HG03521 (cell line): ENCODE results near the gene STIL.
"Not testable (repeated sequence)": the region's sequence is repeated elsewhere in the genome, so short reads cannot be mapped to it uniquely, and the experiment has no call there.

Experiments
- ATAC-seq: cut with Tn5 transposase; IDR thresholded peaks from one replicate; pipeline ENCODE4 v1.9.1; 2021; ENCODE audit warnings: mild to moderate bottlenecking, moderate library complexity; ENCODE audit not compliant: unreplicated experiment

The STIL gene

DNA sequence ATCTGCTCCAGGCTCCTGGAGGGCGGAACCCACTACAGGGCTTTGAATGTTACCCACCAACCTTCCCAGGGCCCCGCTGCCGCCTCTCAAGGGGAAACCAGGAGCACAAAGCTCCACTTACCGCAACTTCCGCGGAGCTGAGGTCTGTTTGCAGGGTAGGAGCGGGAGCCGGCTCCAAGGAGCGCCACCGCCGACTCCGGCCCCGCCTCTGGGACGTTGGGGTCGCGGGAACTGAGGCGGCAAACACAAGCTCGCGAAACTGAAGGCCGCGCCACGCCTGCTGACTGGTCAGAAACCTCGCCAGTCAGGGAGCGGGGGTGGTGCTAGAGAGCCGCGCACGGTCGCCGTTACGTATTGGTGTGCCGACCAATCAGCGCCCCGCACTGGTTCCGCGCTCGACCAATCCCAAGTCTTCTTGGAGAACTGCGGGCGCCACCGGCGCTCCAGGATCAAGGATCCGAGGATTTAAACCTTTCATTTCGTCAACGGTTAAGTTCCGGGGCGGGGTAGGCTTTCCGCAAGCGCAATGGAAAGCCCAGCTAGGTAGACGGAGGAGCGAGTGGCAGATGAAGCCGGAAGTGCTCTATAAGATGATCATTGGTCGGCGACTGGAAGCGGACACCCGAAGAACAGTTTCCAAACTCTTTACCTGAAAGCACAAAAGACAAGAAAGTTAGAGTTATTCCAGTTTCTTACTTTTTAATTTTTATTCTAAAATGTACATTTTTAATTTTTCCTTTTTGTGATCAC is at the start of gene STIL:
Gene STIL, minus strand, starts transcription at position 233 of the 750 bp plus-strand sequence. CDS start 3,828 bp downstream, outside the sequence.
- peak; percentile 97 for ATAC-seq

DNA sequence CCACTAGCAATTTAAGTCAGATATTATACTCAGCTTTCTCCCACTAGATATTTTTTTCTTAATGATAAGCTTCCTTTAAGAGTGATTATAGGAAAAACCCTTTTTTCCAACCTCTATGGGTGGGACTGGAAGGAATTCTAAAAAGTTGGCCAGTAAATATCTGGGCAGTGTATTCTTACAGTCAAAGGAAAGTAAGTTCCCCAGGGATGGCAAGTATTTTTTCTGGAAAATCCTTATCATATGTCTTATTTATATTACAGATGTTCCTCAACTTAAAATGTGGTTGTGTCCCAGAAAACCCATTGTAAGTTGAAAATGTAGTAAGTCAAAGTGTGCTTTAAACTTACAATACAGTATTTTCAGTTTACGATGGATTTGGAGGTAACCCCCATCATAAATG is 48.9 kb upstream of the STIL start:
- ATAC-seq = no peak

DNA sequence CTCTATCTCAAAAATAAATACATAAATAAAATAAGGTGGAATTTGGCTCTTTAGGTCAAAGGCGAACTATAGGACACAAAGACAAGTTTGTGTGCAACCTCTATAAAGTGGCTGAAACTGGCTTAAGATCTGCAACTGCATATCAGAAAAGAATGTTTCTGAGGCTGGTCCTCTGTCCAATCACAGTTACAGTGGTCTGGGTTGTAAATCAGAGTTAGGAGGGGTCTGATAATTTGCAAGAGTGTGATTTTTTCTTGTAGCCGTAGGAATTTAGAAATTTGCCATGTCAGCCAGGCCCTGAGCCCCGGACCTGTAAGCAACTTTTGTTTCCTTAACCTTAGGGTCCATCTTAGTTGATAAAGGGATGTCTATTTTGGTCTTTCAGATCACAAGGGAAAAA is 47.4 kb upstream of the STIL start:
- no peak for ATAC-seq

DNA sequence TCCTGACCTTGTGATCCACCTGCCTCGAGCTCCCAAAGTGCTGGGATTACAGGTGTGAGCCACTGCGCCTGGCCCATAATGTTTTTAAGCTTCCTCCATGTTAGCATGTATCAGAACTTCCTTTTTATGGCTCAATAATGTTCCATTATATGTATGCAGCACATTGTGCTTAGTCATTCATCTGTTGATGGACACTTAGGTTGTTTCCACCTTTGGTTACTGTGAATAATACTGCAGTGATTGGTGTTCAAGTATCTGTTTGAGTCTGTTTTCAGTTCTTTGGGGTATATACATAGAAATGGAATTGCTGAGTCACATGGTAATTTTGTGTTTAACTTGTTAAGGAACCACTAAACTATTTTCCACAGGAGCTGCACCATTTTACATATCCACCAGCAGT is 37.4 kb upstream of the STIL start:
- ATAC-seq = peak; percentile 77

DNA sequence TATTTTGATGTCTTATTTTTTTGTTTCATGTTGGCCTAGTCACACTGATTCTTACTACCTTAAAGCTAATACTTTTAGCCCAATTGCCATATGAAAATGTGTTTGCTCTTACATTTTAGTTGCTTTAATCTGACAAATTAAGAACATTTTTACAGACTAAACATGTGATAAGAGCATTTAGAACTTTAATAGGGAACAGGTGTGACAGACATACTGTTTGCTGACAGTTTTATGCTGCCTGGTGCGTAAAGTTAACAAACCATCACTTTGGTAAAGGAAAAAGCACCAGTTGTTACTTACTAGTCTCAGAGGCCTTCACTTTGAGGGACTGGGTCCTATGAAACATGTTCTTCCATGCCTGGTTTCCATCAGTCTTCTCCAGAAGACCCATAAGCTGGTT is 34.3 kb upstream of the STIL start:
- no peak for ATAC-seq

DNA sequence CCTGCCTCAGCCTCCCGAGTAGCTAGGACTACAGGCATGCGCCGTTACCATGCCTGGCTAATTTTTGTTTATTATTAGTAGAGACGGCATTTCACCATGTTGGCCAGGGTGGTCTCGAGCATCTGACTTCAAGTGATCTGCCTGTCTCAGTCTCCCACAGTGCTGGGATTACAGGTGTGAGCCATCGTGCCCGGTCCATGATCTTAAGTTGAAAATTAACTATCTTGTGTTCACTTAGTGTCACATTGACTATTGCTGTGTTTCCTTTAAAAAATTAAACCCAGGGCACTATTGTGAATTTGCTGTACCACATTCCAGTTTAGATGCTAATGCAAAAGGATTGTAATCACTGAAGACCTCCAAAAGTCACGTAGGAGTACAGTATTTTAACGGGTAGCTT is 33.8 kb upstream of the STIL start:
- no peak for ATAC-seq

DNA sequence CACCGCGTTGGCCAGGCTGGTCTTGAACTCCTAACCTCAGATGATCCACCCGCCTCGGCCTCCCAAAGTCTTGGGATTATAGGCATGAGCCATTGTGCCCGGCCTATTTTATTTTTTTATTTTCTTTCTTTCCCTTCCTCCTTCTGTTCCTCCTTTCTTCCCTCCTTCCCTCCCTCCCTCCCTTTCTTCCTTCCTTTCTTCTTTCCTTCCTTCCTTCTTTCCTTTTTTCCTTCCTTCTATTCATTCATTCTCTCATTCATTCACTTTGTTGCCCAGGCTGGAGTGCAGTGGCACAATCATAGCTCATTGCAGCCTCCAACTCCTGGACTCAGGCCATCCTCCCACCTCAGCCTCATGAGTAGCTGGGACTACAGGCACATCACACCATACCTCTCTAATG is 33.0 kb upstream of the STIL start:
- ATAC-seq = not testable (repeated sequence)

DNA sequence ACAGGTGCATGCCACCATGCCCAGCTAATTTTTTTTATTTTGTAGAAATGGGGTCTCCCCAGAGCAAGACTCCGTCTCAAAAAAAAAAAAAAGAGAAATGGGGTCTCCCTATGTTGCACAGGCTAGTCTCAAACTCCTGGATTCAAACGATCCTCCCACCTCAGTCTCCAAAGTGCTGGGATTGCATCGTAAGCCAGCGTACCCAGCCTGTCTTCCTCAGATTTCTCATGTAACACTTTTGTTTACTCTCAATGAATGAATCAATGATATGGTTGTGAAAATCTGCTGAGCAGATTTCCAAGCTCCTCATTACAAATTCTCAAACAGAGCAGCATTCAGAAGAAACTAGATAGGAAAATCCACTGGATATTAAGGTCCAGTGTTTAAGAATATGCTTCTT is 26.3 kb upstream of the STIL start:
- no peak for ATAC-seq

DNA sequence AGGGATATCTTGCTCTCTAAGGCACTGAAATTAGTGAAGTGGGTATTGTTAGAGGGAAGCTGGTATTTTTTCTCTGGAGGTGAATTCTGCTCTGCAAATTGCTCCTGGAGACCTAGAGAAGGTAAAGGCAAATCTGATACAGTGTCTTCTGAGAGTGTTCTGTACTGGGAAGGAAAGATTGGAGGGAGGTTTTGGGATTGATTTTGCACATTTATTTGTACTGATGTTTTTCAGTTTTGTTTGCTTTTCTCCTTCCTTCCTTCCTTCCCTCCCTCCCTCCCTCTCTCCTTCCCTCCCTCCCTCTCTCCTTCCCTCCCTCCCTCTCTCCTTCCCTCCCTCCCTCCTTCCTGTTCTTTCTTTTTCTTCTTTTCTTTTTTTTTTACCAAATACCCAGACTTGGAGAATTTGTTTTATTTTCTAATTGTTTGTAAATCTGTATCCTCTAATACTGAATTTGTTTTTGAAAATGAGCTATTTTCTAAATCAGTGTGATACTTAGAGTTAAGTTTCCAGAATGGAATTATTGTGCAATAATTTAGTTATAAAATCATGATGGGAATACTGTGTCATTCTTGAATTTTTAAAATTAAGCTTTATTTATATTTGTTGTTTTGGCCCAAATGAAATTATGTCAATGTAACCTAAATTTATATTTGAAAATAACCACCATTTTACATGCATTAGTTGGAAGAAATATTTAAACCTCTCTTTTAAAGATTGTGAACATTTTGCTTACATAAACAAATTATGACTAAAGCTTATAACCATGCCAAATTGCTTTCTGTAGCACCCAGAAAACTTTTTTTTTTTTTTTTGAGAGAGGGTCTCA is 24.5 kb upstream of the STIL start:
- ATAC-seq = no peak

DNA sequence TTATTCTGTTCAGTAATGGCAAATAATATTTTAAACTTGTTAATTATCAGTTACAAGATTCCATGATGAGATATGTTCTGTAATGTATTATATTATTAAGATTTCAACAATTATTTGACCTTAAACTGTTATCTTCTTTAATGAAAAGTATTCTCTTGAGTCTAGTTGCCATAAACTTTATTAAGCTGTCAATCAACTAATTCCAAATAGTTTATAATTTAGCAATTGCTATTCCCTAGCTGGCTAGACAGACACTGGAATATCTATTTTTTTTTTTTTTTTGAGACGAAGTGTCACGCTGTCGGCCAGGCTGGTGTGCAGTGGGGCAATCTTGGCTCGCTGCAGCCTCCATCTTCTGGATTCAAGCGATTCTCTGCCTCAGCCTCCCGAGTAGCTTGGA is 23.4 kb upstream of the STIL start:
- ATAC-seq = no peak

DNA sequence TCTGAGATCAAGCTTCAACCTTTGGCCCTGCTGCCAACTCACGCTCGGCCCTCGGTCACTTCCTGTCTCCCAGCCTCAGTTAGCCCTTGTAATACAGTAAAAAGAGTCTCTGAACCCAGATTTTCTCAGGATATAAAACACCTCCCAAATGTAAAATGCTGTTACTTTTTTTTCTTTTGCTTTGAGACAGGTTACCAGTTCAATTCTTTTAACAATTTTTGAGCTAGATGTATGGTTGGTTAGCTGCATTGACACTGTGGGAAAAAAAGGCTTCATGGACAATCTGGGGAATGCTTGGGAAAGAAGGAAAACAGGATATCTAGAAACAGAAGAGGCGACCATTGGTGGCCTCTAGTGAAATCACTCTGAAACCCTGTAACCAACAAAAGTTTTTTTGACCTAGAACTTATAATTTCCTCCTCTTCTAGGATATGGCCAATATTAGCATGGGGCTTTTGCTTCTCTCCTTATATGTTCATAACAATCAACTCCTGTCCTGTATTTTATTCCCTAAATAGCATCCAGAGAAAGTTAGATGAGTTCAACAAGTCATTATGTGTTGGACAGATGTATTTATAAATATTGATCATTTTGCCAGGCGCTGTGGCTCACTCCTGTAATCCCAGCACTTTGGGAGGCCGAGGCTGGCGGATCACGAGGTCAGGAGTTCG is 21.0 kb upstream of the STIL start:
- no peak for ATAC-seq

DNA sequence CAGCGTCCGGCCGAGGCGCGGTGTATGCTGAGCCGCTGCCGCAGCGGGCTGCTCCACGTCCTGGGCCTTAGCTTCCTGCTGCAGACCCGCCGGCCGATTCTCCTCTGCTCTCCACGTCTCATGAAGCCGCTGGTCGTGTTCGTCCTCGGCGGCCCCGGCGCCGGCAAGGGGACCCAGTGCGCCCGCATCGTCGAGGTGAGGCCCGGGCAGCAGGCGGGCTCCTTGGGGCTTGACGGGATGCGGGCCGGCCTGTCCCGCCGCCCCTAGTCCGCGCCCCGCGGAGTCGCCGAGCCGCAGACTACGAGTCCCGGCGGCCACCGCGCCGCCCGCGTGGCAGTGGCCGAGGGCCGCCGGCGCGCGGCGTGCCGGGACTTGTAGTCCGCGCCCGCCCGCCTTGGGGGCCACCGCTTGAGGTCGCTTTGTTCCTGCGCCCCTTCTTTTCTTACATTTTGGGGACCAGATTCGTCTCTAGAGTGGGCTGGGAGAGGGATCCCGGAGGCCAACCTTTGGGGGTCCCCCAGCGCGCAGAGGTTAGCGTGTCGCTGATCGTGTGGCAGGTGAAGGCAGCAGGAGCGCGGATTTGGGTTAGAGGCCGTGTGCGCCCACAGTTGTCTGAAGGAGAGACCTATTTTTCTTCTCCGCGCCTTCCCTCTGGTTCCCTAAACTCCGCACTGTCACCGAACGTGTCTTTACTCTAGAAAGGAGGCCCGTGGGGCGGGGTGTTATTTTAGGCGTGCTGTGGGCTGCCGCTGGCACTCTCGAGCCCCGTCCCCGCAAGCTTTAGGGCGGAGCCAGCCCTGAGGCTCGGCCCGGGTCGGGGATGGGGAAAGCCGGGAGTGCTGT is 20.2 kb upstream of the STIL start:
- ATAC-seq = peak; percentile 87

DNA sequence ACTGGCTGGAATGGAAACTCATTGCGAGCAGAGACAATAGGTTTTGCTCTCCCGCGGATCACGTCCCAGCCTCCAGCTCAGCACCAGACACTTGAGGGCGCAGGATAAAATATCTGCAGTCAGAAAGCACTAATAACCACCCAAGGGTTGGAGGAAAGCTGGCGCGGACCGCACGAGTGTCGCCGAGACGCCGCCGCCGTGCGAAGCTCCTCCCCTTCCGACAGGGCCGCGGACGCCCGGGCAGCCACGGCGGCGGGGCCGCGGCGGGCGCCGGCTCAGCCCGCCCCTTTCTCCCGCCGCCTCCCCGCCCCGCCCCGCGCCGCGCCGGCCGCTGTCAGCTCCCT is 19.6 kb upstream of the STIL start, which contains the start of gene CMPK1:
Gene CMPK1, plus strand, starts transcription at position 213 of the 344 bp plus-strand sequence. CDS start 156 bp downstream, outside the sequence.
- ATAC-seq = peak; percentile 74

DNA sequence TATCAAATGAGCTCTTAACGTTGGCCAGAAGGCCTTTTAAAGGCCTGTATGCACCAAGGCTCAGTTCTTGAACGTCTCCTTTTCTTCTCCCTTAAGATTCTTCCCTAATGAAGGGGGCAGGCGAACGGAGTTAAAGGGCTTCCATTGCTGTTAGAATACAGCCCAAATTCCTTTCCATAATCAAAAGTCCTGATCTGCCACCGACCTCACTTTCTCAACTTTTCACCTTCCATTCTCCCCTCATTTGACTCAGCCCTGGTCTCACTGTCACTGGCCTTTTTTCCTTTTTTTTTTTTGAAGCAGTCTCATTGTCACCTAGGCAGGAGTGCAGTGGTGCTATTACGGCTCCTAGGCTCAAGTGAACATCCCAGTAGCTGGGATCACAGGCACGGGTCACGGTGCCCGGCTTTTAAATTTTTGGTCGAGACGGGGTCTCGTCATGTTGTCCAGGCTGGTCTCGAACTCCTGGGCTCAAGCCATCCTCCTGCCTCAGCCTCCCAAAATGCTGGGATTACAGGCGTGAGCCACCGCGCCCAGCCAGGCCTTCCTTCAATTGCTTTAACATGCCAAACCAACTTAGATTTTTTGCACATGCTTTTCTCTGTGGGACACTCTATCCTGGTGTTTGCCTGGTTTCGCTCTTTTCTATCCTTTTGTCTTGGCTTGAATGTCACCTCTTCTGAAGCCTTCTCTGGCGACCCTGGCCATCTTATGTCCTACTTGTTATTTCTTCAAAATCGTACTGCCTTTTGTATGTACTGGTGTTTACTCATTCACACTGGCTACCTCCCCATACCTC is 19.0 kb upstream of the STIL start:
- ATAC-seq = no peak

DNA sequence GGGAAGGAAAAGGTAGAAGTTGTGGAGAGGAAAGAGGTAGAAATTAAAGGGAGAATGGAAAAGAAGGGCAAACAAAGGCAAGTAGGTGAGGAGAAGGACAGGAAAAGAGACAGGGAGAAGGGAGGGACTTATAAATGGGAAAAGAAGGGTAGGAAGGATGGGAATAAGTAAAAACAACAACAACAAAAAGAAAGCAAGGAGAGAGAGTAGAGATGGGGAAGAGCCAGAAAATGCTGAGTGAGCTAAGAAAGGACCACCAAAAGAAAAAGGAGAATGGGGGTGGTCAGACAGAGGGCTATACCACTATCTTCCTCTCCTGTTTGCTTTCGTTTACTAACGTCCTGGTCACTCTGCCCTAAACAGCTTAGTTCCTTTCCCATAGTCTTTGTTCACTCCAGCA is 17.9 kb upstream of the STIL start:
- ATAC-seq = no peak

DNA sequence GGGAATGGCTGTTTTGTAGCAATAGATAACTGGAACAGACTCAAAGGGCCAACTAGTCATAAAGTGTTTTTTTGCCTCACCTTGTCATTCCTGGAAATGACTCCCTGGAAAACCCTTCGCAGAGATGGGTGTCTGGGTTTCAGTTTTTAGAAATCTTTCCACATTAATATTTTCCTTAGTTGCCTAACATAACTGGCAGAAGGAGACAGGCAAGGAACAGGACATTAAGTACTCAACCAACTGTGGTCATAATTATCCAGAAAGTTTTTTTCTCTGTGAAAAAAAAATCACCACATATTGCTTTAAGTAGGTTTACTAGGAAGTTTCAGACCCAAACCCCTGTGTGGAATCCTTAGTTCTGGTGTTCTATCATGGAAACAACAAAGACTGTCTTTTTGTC is 16.3 kb upstream of the STIL start:
- ATAC-seq = no peak

DNA sequence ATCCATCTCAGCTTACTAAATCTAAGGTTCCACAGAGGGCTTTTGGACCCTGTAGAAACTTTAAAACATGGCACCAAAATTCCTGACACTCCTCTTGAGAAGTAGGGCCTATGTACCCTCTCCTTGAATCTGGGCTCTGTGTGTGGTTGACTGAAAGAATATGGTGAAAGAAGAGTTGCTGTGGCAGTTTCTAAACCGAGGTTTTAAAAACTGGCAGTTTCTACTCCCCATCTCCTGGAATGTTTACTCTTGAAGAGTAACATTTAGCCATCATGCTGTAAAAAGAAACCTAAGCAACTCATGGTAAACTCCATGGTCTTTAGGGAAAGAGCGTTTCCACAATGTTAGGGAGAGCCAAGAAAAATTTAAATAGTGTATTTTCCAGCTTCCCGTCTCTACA is 15.0 kb upstream of the STIL start:
- ATAC-seq = no peak

DNA sequence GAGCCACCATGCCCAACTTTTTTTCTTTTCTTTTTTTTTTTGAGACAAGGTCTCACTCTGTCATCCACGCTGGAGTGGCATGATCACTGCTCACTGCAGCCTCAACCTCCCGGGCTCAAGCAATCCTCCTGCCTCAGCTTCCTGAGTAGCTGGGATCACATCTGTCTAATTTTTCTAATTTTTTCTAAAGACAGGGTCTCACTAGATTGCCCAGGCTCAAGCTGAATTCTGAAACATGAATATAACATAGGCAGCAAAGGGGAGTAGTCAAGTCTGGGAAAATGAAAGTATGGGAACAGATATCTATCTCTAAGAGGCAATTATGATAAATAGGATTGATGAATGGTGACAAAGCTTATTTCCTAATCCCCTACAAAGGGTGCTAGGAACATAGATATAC is 12.3 kb upstream of the STIL start:
- ATAC-seq = no peak

DNA sequence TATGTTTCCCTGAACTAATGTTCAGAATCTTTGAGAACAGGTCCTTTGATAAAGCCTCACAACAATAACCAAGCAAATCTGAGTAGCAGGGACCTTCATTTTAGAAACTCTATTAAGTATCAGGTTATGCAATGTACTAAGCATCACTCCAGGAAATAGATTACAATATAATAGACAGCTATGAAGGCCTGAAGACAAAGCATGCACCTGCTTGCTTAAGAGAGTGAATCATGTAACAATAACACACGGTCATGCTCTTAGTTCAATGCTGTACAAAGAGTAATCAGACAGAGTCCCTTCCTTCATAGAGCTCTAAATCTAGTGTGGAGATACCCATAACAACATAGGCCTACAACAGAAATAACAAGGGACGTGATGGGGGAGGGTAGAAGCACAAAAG is 11.6 kb upstream of the STIL start:
- no peak for ATAC-seq

DNA sequence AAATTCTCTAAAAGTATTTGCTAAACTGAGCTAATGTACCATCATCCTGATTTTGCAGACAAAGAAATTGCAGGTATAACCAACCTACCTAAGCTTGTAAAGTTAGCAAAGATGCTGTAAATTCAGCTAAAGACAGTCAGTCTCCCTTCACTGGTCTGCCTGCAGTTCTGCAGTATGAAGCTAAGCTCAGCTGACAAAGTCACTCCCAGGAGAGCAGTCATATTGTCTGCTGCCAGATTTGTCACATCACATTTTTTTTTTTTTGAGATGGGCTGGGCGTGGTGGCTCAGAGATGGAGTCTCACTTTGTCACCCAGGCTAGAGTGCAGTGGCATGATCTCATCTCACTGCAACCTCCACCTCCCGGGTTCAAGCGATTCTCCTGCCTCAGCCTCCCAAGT is 10.7 kb upstream of the STIL start:
- ATAC-seq = no peak
